NCI-H345 treated with DMSO at 0.1 percent for 48 hours (cell line): Measurements from ENCODE around the gene DDX1.
A peak's percentile ranks its signal among the peaks of the same experiment; 100 is the strongest.
"Not testable (repeated sequence)": the region's sequence is repeated elsewhere in the genome, so short reads cannot be mapped to it uniquely, and the experiment has no call there.

ENCODE experiments used
- DNase-seq: peaks from one replicate; lab custom pipeline; 2025; ENCODE audit not compliant: unreplicated experiment; lab: John Stamatoyannopoulos, UW

Gene DDX1

GRCh38 chr2:15591692-15592463, at the start of gene DDX1:
TSS of gene DDX1 (plus strand) at chr2:15591868. CDS start at chr2:15591934, 66 bp downstream.
- DNase-seq = peak; percentile 76

- not testable (repeated sequence) for DNase-seq
Measured at GRCh38 chr2:15542269-15542668, 49.4 kb upstream of the DDX1 start.

GRCh38 chr2:15543053-15543452, 48.6 kb upstream of the DDX1 start:
- no peak for DNase-seq

GRCh38 chr2:15543541-15543940, 48.1 kb upstream of the DDX1 start:
- DNase-seq = no peak

GRCh38 chr2:15544227-15544626, 47.4 kb upstream of the DDX1 start:
- DNase-seq = no peak

- DNase-seq = no peak
Measured at GRCh38 chr2:15546297-15547098, 45.2 kb upstream of the DDX1 start.

GRCh38 chr2:15547115-15547876, 44.4 kb upstream of the DDX1 start:
- no peak for DNase-seq

- no peak for DNase-seq
Measured at GRCh38 chr2:15548974-15549373, 42.7 kb upstream of the DDX1 start.

- no peak for DNase-seq
Measured at GRCh38 chr2:15553519-15553918, 38.1 kb upstream of the DDX1 start.

- DNase-seq = no peak
Measured at GRCh38 chr2:15553951-15554350, 37.7 kb upstream of the DDX1 start.

- no peak for DNase-seq
Measured at GRCh38 chr2:15554525-15555218, 37.0 kb upstream of the DDX1 start.

GRCh38 chr2:15555760-15556193, 35.9 kb upstream of the DDX1 start:
- no peak for DNase-seq

GRCh38 chr2:15556311-15556930, 35.2 kb upstream of the DDX1 start:
- DNase-seq = no peak

GRCh38 chr2:15557887-15558311, 33.8 kb upstream of the DDX1 start:
- DNase-seq = no peak

- DNase-seq = no peak
Measured at GRCh38 chr2:15559379-15560139, 32.1 kb upstream of the DDX1 start.

- DNase-seq = peak; percentile 29
Measured at GRCh38 chr2:15560140-15560987, 31.3 kb upstream of the DDX1 start.

- DNase-seq = peak; percentile 93
Measured at GRCh38 chr2:15560988-15561573, 30.6 kb upstream of the DDX1 start, which contains the start of gene NBAS. TSS of gene NBAS (minus strand) at chr2:15561334. CDS start at chr2:15561304, 30 bp downstream.
